Femur (tissue), 1 donor: Measurements from ENCODE around the gene UVRAG.

Experiments used
- DNase-seq: peaks from one replicate; pipeline ENCODE4 v3.0.0-alpha.2; 2017

UVRAG gene

DNA sequence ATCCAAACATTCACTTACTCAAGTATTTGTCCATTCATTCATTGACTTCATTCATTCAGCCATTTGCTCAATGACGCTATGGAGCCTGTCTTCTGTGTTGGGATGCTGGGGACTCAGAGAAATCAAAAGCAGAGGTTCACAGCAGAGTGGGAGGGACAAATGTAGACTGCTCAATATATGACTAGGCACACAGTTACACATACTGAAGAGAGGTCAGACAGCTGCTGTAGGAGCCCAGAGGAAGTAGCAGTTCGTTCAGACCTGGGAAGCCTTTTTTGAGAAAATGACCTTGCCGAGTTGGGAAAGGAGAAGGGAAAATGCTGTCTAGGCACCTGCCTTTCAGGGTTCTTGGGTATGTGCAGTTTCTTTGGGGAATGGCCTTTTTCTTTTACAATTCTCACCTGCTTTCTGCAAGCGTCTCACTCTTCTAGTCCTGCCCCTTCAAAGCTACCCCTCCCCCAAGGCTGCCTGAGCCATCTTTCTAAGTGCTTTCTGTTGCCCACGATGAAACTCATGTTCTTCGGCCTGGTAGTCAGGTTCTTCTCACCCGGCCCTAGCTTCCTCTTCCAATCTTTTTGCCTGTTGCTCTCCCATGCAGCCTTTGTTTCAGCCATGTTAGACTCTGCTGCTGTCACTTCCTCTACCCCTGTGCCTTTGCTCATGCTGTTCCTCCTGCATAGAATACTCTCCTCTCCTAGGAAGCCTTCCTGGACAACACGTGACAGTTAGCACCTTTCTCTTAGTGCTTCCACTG is 4.2 kb upstream of the UVRAG start:
- no peak for DNase-seq

DNA sequence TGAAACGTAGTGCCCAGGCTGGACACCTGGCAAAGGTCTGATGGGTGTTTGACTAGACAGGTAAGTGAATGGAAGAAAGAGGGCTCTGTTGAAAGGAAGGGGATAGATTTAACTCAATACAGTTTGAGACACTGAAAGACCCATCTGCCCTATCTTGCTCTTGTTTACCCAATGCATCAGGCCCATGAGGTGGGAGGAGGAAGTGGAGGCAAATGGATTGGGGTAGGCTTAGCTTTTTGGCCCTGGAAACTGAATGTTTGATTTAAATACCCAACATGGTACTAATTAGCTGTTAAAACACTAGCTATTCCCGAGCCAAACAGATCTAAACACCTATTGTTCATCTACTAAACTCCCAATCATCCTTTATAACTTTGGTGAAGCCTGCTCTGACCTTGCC is 3.5 kb upstream of the UVRAG start:
- no peak for DNase-seq

DNA sequence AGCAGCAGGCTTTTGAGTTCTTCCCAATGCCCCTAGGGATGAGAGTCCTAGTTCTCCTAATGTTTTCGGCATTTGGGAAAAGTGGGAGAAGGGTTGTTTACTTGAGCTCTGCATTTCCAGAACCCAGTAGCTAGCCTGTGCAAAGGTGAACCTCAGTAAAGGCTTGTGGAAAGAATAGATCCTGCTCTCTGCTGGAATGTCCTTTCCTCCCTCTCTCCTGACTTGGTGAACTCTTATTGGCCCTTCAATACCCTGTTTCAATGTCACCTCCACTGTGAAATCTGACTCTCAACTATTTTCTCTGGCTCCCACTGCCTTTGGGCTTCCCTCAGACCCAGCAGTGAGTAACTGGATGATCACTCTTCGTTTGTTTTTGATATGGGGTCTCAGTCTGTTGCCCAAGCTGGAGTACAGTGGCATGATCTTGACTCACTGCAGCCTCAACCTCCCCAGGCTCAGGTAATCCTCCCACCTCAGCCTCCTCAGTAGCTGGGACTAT is 2.4 kb upstream of the UVRAG start:
- no peak for DNase-seq

DNA sequence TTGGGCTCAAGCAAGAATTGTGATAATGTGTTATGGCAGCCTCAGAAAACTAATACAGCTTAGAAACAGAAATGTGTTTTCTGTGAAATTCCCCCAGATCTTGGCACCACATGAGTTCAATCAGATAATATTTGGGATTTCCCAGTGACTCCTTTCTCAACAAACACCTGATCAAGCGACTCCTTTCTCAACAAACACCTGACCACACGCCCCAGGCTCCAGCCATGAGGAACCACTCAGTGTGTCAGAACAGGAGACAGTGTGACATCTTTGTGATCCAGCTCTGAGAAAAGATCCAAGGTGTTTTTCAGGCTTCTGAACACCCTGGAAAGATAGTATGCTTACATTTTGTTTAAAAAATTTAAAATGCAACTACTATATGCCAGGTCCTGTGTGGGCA is 1.9 kb upstream of the UVRAG start:
- DNase-seq: no peak

DNA sequence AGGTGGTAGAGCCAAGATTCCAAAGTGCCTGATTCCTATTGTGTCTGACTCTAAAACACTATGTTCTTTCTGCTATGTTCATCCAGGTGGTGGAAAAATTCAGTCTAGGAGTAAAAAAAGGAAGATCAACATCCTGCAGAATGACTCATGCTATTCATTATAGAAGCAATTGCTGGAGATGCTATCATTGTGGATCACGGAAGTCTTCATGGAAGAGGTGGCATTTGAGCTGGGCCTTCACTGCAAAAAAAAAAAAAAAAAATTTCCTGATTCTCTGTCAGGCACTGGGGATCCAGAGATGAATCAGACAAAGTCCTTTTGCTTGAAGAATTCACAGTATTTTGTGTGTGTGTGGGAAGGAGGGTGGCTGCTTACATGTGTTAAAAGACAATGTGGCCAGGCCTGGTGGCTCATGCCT is 1.4 kb upstream of the UVRAG start:
- DNase-seq: no peak

DNA sequence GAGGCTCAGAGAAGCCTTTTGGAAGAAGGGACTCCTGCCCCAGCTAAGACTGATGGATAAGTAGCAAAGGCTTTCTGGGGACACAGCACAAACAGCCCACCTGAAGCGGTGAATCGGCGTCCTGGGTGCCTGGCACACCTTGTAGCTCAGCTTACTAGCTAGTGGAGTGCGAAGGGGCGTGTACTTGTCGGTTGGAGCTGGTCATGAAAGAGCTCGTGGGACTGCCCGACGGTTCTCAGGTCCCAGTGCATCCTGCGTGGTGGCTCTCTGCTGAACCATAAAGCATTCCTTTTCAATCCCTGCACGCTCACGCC is 690 bp upstream of the UVRAG start:
- no peak for DNase-seq

DNA sequence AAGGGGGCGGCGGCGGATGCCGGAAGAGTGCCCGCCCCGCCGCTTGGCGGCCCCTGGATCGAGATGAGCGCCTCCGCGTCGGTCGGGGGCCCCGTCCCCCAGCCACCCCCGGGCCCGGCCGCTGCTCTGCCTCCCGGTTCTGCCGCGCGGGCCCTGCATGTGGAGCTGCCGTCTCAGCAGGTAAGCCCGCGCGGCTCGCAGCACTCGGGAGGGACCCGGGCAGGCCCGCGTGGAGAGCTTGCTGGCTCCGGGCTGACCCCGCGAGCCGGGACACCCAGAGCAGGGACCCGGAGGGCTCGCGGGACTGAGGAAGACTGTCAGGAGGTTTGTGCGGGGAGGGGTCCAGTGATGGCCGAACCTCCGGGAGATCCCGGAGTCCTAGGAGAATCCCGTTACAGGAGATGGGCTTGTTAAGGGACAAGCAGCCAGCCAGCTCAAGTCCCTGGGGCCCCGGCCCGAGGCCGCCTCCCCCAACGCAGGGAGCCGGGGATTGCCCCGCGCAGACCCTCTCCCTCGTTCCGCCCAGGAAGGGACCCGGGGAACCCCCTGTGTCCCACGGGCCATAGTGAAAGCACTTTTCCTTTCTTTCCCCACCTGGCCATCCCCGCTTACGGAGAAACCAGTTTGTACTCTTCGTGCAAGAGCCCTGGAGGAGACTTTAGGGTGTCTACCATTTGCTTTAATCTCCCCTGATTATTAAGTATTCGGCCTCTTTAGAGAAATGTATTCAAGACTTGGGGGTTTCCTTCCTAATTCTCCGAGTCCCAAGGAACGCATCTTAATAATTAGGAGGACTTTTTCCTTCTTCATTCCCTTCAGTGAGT is 547 bp downstream of the UVRAG start:
- peak; percentile 50 for DNase-seq

DNA sequence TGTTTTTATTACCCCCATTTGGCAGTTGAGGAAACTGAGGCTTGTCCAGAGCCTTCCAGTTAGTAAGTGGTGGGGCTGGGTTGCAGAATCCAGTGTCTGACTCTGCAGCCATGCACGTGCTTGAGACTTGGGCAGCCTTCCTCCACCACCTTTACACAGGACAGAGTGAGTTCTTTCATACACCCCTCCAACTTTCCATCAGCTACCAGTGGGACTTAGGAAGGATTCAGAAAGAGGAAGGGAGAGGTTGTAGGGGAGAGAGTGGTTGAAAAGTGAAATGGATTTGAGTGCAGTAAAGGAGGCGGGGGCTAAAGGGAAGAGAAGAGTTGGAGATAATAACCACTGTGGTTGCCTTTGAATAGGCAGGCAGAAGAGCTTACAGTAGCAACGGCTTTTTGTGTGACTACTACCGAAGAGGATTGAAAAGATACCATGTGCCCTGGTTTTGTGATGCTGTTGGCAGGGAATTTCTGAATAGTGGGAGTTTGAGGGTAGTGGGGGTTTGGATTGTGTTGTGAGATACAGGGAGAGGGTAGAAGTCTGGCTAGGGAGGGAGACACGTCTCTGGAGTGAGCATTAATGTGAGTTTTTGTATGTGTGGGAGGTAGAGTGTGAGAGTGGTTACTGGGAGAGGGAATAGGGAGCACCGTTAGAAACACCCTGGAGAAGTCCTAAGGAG is 1.7 kb downstream of the UVRAG start:
- no peak for DNase-seq

DNA sequence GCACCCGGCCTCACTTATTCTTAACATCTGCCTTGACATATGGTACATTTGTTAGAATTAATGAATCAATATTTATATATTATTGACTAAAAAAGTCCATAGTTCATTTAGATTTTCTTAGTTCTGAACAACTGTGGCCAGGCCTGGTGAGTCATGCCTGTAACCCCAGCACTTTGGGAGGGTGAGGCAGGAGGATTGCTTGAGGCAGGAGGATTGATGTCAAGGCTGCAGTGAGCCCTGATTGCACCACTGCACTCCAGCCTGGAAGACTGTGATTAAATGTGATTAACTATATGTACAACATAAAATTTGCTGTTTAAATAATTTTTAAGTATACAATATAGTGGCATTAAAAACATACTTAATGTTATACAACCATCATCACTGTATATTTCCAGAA is 5.6 kb downstream of the UVRAG start:
- DNase-seq: no peak

DNA sequence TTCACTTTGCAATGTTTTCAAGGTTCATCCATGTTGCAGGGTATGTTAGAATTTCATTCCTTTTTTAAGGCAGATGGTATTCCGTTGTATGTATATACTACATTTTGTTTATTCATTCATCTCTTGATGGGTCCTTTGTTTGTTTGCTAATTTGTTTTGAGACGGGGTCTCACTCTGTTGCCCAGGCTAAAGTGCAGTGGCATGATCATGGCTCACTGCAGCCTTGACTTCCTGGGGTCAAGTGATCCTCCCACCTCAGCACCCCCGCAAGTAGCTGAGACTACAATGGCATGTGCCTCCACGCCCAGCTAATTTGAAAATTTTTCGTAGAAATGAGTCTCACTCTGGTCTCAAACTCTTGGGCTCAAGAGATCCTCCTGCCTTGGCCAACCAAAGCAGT is 6.2 kb downstream of the UVRAG start:
- no peak for DNase-seq

DNA sequence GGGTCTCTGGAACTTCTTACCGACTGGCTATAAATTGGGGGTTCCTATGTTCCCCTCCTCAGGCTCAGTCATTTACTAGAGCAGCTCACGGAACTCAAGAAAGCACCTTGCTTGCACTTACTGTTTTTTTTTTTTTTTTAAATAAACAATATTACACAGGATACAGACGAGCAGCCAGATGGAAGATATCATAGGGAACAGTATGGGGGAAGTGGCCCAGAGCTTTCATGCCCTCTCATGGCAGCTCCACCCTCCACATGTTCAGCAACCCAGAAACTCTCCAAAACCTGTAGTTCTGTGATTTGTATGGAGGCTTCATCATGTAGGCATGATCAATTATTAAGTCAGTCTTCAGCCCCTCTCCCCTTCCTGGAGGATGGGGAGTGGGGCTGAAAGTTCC is 7.5 kb downstream of the UVRAG start:
- DNase-seq: no peak

DNA sequence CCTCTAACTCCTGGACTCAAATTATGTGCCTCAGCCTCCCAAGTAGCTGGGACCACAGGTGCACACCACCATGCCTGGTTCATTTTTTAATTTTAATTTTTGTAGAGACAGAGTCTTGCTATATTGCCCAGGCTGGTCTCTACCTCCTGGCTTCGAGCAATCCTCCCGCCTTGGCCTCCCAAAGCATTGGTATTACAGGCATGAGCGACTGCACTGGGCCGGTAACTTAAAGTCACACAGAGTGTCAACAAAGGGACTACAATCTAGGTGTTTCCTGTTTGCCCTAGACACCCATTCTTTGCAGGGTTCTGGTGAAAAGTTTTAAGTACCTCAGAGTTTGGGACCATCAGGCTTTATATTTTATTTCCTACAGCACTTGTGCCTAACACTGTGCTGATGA is 8.4 kb downstream of the UVRAG start:
- DNase-seq: no peak

DNA sequence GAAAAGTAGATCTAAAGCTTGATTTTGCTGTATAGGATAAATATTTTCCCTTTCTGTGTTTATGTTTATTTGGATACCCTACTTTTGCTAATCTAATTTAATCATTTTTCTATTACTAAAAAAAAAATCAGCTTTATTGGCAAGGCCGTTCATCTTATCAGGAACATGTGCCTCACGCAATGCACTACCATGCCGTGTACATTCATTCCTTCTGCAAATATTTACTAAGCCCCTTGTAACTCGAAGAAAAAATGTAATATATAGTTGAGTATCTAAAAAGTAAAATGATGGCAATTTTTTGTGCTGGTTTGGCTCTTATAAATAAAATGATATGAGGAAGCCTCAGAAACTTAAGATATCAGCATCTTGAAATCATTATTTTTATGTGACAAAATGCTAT is 8.9 kb downstream of the UVRAG start:
- no peak for DNase-seq

DNA sequence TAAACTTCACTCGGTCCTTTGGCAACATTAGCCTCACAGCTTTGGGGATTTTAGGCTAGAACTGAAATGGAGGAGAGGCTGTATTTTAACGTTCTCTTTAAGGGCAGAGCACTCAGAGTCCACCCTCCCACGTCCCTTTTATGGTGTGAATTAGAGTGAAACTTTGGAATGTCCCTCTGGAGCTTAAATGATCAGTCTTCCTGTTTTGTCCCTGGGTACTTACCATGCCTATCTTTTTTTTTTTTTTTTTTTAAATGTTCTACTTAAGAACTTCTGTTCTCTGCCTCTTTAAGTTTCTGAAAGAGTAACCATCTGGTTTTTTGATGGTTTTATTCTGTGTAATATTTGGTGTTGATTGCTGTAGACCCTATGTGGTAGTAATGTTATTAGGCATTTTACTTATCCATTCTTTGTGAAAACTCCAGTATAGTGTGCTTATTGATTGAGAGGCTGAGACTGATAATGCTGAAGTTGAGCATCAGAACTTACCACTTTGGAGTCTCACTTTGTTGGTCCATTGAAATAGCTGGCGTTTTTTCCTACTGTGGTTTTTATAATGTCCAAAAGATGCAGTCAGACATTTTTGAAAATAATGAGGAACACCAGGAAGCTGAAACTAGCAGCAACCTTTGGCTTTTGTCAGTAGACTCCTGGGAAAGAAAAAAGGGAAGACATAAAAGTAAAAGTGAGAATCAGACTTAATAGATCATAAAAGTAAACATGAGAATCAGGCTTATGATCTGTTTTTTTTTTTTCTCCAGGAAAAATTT is 11.6 kb downstream of the UVRAG start:
- no peak for DNase-seq

DNA sequence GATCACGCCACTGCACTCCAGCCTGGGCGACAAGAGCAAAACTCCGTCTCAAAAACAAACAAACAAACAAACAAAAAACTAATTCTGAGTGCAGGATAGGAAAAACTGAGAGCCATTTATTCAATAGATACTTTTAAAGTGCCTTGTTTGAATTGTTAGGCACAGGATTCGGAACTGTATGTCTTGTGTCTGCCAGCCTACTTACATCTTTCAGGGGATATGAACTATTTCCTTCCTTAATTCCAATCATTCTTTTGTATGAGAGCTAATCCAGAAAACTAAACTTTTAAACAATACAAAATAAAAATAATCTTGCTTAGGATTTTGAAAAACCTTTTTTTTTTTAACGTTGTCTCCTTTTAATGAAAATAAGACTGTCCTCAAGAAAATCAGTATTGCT is 12.6 kb downstream of the UVRAG start:
- DNase-seq: no peak

DNA sequence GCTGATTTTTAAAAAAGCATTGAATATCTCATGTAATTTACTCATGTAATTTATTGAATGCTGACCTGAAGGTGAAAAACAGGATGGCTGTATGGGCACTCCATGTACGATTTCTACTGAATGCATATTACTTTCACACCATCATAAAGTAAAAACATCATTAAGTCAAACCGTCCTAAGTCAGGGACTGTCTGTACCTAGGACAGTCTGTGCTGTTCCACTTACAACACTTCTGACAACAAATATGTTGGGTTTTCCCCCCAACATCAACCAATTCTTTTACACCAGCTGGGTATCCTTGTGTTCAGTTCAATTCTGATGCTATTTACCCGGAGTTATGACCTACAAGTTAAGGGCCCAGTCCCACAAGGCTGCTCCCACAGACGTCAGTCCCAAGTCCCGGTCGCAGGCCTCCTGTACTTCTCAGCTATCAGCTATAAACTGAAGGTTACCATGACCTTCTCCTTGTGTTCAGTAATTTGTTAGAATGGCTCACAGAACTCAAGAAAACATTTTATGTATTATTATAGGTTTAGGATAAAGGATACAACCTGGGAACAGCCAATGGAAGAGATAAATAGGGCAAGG is 17.0 kb downstream of the UVRAG start:
- DNase-seq: no peak

DNA sequence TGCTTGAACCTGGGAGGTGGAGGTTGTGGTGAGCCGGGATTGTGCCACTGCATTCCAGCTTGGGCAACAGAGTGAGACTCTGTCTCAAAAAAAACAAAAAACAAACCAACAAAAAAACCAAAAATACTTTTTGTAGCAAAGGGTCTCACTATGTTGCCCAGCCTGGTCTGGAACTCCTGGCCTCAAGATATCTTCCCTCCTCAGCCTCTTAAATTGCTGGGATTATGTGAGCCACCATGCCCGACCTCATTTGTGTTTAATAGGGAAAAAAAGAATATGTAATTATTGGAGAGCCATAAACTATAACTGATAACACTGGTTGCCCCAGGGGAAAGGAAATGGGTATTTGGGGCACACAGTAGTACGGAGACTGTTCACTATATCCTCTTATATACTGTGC is 19.7 kb downstream of the UVRAG start:
- no peak for DNase-seq

DNA sequence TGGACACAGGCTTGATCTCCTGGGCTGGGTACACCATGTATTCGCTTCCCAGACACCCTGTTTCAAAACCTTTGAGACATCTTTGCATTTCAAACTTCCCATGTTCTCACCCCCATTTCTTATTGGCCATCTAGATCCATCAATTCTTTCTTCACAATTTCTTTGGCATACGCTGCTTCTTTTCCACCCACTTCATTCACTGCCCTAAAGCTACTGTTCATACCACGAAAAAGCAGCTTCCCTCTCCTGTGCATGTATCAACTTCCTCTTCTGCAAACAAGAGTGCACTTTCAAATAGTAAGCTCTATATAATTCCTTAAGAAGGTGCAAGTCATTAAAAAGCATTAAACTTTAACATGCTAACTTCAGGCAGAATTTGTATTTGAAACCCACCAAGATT is 21.4 kb downstream of the UVRAG start:
- no peak for DNase-seq

DNA sequence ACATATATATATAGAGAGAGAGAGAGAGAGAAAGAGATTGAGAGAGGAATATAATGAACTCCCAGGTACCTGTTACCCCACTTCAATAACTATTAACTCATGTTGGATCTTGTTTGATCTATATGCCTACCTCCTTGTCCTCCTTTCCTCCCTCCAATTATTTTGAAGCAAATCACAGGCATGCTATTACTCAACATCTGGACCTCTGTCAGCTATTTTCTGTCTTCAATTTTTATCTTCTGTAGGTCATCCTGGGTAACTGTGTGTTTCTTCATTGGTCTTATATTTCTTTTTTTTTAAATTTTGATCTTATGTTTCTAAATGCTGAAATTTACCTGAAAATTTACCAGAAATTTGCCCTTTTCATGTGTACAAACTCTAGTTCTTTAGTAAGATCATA is 24.8 kb downstream of the UVRAG start:
- no peak for DNase-seq

DNA sequence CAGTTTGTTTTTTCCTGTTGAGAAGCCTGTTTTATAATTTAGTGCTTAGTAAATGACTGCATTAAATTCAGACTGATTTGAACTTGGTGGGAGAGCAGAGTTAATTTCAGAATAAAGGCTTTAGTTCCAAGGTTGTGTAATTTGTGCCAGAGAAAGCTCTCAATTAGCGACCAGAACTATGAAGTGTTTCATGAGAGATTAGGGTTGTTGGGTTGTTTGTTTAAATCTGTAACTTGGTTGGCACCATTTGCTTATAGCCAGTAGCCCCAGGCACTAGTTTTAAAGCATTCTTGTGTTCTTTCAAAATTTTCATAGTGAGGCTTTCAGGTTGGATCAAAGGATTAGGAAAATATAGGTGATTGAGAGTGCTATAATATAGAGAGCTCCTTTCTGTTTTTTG is 25.5 kb downstream of the UVRAG start:
- DNase-seq: no peak

DNA sequence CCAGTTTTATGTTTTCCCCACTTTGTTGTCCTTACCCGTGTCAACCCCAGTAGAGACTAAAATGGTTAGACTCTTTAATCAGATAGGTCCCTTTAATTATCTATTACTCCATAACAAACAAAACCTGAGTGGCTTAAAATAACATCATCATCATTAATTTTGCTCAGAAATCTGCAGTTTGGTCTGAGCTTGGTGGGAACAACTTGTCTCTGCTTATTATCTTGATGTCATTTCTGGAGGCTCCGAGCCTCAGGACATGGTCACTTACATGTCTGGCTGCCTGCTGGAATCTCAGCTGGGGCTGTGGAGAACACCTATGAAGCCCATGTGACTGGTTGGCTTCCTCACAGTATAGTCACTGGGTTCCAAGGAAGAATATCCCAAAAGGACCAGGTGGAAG is 26.7 kb downstream of the UVRAG start:
- no peak for DNase-seq

DNA sequence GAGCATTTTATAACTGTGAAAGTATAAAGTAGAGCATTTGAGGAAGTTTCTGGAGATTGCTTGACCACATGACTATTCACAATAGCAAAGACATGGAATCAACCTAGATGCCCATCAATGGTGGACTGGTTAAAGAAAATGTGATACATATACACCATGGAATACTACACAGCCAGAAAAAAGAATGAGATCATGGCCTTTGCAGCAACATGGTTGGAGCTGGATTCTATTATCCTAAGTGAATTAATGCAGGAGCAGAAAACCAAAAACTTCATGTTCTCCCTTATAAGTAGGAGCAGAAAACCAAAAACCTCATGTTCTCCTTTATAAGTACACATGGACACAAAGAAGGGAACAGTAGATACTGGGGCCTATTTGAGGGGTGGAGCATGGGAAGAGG is 30.3 kb downstream of the UVRAG start:
- DNase-seq: no peak

DNA sequence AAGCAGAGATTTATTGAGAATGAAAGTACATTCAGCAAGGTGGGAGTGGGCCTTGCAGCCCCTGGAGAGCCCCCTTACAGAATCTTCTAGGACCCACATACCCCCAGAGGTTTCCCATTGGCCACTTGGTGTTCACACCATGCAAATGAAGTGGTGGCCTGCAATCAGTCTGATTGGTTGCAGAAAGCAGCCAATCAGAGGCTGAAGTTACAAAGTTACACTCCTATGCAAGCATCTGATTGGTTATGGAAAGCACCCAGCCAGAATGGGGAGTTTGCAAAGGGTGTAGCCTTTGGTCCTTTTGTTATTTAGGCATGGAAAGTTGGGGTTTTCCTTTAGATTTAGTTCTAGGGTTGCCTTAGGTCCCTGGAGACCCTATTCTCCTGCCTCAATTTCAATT is 34.9 kb downstream of the UVRAG start:
- no peak for DNase-seq
